ENCODE results near the gene GADD45B.

- TF ChIP-seq REST (IDR thresholded peaks at IDR 0.05; ENCODE audit: insufficient read depth in 1 of 2, low read depth in 2 of 2, low read length in 2 of 2): no peak
- TF ChIP-seq FOXP2 (optimal IDR thresholded peaks at IDR 0.05; ENCODE audit: borderline replicate concordance, extremely low read depth, extremely low read length, insufficient read depth): no peak
Observed at GRCh38 chr19:2443785-2444182, 32.1 kb upstream of the GADD45B start.

All from PFSK-1 (cell line).